Measurements from ENCODE around the gene TMEM151A.
"Not testable (repeated sequence)": the region's sequence is repeated elsewhere in the genome, so short reads cannot be mapped to it uniquely, and the experiment has no call there.

DNA sequence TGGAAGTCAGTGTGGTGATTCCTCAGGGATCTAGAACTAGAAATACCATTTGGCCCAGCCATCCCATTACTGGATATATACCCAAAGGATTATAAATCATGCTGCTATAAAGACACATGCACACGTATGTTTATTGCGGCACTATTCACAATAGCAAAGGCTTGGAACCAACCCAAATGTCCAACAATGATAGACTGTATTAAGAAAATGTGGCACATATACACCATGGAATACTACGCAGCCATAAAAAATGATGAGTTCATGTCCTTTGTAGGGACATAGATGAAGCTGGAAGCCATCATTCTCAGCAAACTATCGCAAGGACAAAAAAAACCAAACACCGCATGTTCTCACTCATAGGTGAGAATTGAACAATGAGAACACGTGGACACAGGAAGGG, 29.1 kb downstream of the TMEM151A start:
- not testable (repeated sequence) for TF ChIP-seq POLR2A, EP300 (IDR thresholded peaks at IDR 0.05)
- TF ChIP-seq, protein P1, sequence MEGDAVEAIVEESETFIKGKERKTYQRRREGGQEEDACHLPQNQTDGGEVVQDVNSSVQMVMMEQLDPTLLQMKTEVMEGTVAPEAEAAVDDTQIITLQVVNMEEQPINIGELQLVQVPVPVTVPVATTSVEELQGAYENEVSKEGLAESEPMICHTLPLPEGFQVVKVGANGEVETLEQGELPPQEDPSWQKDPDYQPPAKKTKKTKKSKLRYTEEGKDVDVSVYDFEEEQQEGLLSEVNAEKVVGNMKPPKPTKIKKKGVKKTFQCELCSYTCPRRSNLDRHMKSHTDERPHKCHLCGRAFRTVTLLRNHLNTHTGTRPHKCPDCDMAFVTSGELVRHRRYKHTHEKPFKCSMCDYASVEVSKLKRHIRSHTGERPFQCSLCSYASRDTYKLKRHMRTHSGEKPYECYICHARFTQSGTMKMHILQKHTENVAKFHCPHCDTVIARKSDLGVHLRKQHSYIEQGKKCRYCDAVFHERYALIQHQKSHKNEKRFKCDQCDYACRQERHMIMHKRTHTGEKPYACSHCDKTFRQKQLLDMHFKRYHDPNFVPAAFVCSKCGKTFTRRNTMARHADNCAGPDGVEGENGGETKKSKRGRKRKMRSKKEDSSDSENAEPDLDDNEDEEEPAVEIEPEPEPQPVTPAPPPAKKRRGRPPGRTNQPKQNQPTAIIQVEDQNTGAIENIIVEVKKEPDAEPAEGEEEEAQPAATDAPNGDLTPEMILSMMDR (IDR thresholded peaks at IDR 0.05), result not testable (repeated sequence)

Data from ovary (tissue), 3 donors.